Retina (tissue), 1 donor: ENCODE data around the gene TRAF4.
A peak's percentile ranks its signal among the peaks of the same experiment; 100 is the strongest.

ENCODE experiments used
- DNase-seq: peaks from one replicate; pipeline ENCODE4 v3.0.0-alpha.2; 2016

The TRAF4 gene, protein sequence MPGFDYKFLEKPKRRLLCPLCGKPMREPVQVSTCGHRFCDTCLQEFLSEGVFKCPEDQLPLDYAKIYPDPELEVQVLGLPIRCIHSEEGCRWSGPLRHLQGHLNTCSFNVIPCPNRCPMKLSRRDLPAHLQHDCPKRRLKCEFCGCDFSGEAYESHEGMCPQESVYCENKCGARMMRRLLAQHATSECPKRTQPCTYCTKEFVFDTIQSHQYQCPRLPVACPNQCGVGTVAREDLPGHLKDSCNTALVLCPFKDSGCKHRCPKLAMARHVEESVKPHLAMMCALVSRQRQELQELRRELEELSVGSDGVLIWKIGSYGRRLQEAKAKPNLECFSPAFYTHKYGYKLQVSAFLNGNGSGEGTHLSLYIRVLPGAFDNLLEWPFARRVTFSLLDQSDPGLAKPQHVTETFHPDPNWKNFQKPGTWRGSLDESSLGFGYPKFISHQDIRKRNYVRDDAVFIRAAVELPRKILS

DNA sequence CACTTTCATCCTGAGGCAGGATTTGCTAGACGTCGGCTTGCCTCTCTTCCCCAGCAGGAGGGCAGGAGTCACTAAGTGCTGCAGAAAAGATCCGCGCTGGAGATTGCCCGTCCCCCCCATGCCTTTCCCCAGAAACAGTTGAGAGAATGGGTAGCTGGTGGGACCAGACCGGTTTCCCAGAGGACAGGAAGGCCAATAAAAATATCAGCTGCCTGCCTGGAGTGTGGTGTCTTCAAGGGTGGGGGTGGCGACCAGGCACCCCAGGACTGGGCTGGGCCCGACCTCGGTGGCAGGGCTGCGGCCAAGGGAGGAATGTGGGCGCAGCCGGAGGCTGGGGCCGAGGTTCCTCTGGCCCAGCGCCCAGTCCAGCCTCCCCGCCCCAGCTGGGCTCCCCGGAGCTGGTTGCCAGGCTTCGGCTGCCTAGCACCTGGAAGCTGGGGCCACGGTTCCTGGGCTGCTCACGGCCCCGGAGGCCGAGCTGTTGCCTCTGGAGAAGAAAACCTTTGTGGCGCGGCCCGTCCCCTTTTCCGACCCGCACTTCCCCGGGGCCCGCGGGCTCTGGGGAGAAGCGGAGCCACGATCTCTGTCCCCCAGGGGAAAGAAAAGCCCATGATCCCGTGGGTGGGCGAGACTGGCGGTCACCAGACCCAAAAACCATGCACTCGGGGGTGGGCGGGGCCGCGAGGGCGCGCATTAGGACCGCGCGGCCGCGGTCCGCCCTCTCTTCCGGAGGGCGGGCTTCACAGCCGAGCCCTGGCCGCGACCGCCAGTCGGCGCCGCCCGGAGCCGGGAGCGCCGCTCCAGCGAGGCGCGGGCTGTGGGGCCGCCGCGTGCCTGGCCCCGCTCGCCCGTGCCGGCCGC is at the start of gene TRAF4:
TRAF4 (plus strand) TSS at position 769 of the 861 bp plus-strand sequence. CDS start 102 bp downstream, outside the sequence.
- peak; percentile 94 for DNase-seq

DNA sequence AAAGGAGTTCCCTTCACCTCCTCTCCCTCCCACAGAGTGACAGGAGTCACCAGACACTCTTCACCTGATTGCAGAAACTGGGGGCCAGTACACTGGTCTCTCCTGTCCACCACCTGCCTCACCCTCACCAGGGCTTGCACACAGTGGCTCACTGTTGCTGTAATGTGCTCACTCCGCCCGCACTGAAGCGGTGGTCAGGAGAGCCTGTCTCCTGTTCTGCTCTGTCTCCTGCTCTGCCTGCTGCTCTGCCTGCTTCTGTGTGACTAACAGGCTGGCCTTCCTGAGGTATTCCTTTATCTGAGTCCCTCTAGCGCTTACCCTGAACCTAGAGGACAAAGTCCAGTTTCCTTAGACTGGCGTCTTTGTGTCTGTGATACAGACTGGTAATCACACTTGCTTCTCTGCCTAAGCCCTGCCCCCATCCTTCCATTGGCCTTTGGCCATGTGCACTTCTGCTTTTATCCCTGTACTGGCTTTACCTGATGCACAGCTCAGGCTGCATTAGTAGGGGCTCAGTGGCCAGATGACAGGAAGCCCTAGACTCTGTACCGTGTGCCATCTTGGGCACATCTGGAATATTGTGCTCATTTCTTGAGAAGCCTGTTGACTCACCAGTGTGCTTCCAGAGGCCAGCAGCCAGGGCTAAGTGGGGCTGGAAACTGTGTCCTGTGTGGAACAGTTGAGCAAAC is 45.4 kb upstream of the TRAF4 start:
- no peak for DNase-seq

DNA sequence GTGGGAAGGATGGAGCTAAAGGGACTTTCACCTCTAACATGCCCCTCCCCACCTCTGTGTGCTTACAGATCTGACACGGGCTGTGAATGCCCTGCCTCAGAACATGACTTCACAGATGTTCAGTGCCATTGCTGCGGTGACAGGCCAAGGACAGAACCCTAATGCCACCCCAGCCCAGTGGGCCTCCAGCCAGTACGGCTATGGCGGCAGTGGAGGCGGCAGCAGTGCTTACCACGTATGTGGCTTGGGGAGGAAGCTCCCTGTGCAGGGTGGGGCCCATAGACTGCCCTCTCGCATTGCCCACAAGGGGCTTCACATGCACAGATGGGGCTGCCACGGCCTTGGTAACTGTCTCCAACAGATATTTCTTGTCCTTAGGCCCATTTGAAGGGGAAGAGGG is 43.5 kb upstream of the TRAF4 start:
- DNase-seq, result no peak

DNA sequence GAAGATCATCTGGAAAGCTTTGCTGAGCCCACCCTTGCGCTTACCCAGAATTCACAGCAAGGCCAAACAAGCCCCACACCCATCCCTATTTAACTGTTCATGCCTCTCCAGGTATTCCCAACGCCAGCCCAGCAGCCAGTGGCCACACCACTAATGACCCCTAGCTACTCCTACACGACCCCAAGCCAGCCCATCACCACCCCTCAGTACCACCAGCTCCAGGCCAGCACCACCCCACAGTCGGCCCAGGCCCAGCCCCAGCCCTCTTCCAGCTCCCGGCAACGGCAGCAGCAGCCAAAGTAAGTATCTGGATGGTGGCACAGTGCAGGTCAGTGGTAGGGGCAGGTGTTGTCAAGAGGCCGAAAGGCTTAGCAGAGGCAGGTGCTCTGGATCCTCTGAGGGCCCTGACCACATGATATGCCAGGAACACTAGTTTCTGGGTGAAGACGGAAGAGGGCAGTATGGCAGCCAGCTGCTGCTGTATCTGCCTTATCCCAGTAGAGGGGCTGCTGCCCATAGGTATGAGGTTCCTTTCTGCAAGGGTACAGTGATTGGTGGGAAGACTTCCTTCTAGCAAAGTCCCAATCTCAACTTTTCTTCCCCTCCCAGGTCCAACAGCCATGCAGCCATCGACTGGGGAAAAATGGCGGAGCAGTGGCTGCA is 42.9 kb upstream of the TRAF4 start:
- DNase-seq, result no peak

DNA sequence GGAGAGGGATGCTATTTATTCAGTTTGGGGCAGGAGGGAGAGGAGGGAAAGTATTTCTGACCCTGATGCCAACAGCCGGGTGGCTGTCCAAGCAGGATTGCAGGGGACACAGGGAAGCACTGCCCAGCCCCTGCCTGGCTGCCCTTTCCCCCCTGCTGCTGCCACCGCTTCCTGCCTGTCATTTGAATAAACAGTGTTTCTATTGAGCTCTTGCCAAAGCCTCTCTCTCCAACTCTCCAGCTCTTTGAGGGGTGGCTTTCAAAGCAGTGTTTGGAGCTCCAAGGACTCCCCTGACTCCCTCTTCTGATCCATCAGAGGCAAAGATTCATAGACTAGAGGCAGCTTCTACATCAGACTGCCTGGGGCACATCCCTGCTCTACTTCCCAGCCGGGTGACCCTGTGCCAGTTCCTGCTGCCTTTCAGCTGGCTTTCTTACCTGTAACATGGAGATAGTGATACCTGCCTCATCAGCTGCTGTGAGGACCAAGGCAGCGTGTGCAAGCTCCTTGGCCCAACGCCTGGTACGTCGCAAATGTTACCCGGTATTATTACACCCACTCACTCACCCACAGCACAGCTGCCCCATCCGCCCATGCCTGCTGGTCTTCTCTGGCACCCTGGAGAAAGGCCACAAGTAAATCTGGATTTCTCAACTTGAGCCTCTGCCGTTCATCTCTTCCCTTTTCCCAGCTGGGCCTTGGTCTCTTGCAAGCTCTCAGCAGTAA is 41.6 kb upstream of the TRAF4 start:
- no peak for DNase-seq

DNA sequence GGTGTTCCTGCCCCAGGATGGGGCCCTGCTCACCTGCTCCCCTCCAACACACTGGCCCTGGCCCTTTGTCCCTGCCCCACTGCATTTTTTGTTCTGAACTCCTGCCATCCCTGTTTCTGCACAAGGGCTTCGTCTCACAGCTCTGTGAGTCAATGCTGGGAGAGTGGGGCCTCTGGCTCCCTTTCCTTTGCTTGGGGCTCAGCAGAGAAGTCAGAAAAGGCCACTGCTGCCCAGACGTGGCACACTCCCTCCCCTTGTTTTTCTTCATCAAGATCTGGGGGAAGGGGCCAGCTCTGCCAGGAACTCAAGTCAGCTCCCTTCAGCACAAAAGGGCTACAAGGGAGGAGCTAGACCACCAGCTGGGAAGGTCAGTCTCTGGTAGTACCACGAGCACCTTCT is 41.1 kb upstream of the TRAF4 start:
- no peak for DNase-seq

DNA sequence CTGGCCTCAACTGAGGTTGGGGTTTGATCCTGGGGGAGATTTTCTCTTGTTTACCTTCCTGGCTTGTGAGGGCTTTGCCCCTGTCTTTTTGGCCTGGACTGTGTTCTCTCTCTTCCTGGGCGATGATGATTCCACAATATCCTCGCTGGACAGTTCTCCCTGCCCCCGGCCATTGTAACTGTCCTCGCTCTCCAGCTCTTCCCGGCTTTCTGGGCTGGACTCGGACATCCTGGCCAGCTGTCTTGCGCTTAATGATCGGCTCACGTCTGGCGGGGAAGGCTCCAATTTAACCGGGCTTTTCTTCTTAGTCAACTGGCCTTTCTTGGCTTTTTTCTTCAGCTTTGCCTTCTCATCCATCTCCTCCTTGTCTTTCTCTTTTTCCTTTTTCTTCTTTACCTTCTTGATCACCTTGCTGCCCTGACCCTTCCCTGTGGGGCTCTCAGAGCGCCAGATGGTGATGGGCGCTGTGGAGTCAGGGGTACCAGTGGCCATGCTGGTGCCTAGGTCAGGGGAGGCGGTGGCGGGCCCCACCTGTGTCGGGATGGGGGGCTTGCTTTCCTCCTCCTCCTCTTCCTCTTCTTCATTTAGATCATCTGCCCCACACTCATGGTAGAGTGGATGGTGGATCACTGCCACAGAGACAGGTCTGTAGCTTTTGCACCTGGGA is 40.1 kb upstream of the TRAF4 start:
- DNase-seq, result no peak

DNA sequence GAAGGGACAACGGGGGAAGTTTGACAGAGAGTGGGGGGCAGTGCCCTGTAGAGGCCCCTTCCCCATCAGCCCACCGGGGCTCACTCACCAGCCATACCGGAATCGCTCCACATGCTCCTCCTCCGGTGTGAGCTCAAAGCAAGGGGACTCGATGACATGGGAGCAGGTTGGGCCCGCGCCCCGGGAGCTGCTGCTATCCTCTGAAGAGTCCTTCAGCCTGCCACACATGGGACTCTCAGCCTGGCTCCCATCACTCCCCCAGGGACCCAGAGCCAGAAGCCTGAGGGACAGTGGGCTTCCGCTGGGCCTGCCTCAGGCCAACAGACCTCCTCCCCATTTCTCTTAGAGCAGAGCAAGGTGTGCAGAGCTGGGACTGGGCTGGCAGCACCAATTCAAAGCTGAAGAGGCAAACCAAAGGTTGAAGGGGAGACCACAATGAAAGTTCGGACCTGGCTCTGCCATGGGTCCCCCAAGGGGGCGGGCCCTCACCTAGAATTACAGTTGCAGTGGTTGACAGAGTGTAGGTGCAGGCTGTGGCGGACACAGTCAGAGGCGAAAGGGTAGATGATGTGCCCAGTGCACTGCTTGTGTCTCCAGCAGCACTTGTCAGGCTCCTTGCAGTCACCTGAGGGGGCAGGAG is 39.5 kb upstream of the TRAF4 start:
- no peak for DNase-seq

DNA sequence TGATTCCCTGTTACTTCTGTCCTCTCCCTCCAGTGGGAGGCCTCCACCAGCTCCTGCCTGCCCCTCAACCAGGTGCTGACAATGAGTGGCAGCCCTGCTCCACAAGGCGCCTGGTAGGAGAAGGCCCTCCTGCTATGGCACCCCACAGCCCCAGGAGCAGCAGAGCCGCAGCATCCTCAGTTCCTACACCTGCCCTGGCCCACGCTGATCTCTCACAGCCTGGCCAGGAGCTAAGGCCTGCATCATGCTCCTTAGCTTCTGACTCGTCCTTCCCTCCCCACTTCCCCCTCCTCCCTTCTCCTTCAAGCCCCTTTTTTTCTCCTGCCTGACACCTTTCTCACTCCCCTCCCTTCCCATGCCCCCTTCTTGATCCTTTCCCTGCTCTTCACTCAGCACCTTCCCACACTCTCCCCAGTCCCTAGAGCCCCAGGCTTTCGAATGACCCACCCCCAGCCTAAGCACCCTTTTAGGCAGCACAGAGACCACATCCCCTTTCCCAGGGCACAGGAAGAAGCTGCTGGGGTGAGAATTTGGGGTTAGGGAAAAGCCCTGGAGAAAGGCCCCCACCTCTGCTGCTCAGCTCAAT is 38.6 kb upstream of the TRAF4 start:
- DNase-seq, result no peak

DNA sequence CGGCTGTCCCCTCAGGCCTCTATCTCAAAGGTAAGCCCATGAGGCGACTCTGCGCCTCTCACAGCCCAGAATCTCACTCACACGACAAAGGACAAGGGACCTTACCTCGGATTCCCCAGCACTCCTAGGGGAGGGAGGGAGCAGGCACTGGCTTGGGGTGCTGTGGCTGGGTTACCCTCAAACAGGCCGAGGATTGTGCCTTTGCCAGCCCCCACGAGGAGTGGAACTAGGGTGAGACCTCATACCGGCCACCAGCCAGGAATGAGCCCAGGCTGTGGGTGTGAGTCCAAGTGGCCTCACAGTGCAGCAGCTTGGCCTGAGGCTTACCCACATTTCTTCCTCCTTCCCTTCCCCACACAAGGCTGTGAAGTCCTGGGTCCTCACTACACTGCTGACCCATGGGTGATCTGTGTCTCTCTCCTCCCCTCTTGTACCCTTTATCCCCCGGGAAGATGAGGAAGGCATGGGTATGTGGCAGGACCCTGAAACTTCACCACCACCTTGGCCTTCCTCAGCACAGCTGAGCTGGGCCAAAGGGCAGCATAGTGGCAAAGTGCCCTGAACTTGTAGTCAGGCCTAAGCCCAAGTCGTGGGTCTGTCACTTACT is 38.0 kb upstream of the TRAF4 start:
- DNase-seq, result no peak

DNA sequence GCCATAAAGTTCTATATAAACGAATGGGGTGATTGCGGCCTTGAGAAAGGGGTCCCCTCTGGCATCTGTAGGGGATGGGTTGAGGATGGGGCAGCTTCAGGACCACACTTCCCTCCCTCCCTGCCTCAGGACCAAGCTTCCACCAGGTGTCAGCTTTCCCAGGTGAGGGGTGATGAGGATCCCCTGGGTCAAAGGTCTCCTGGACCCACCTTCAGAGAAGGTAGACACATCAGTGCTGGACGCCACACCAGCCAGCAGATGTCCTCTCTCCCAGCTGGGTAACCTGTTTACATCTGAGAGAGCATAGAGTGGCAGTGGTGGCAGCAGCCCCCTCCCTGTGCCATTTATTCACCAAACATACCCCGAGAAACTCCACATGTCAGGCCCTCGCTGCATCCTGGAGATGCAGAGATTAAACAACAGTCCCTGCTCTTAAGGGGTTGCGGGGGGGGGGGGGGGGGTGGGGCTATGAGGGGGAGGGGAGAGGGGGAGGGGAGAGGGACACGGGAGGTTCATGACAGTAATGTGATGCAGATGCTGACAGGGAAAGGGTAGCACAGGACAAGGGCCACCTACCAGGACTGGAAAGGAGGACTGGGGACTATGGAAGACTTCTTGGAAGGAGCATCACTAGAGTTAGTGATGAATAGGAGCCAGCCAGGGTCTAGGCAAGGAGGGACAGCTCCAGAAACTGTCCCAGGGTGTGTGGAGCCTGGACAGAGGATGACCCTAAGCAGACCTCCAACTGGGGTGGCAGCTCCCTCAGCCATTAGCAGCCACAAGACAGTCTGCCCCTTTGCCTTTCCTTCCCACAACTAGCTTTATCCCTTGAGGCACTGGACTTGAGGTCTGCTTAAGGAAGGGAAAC is 37.1 kb upstream of the TRAF4 start:
- no peak for DNase-seq

DNA sequence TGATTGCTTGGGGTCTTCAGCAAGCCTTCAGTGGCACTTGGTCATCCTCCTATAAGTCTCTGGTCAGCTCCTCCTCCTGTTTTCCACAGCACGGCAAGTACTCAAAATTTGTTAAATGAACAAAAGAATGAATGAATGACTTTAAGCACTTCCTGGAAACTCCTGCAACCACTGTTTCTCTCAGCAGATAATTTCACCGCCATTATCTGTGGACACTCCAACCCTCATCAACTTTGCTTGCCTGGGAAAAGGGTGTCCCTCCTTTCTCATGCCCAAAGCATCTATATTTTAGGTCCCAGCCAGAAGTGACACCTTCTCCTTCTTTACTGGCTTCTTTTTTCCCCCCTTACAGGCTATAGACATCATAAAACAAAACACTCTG is 36.5 kb upstream of the TRAF4 start:
- no peak for DNase-seq

DNA sequence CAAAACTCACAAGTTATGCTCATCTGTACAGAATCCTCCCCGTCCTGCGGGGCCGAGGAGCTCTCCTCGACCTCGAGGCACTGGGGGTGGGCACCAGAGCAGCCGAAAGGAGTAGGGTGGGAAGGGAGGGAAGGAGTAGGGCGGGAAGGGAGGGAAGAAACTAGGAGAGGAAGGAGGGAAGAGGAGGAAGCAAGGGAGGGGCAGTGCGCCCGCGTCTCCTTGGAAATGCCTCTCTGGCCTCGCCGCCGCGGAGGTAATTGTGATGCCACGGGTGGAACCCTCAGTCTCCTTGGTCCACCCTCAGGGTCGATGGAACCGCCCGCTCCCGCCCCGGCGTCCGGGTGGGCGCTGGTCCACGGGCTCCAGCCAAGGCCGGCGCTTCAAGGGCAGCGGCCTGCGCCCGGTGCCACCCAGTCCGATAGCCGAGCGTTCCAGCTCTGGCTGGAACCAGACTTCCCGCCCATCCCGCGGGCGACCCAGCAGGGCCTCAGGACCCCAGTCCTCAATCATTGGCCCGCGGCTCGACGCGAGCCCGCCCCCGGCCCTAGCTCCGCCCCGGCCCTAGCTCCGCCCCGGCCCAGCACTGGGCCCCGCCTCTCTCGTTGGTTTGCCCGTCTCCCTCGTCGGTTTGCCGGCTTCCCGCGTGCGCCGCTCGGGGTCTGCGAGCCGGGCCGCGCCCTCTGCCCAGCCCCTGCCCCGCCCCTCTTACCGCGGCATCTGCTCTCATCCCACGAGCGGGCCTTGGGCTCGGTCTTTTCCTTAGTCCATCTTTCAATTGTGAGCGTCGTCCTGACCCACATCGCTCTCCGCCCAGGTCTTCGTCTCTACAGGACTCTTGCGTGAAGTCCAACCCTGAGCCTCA is 32.7 kb upstream of the TRAF4 start:
- DNase-seq, result peak; percentile 98

DNA sequence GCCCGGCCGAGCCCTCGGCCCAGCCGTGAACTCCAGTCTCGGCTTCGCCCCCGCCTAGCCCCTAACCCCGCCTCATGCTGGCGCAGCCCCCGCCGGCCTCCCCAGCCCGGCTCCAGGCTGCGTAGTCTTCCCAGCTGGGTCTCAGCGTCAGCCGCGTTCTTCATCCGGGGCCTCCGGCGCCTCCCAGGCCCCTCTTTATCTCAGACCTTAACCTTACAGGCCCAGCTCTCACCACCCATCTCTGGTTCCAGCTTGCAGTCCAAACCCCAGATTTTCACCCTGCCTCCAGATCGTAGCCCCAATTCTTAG is 32.1 kb upstream of the TRAF4 start, which contains the start of gene PROCA1:
PROCA1 (minus strand) TSS at position 166 of the 309 bp plus-strand sequence. CDS start 228 bp downstream, outside the sequence.
- DNase-seq, result no peak

DNA sequence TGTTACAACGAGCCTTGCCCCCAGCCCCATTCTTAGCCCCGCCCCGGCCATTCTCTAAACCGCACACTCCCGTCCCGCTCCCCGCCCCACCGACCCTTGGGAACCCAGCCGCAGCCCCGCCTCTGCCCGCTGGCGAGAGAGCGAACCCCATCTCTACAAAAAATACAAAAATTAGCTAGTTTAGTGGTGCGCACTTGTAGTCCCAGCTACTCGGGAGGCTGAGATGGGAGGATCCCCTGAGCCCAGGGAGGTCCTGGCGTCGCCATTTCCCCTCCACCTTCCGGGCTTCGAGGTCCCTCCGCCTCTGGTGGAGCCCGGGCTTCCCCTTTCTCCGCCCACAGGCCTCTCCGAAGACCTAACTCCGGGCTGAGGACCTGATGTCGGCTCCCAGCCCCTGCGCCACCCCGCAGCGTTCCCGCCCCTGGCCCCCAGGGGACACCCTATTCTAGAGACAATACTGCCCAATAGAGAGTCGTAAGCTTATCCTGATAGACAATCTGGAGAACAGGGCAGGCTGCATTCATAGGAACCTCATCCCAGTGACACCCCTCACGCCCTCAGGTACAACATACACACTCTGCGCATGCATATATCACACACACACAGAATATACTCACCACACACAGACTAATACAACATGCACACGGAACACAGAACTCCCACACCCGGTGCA is 31.6 kb upstream of the TRAF4 start:
- peak; percentile 69 for DNase-seq

DNA sequence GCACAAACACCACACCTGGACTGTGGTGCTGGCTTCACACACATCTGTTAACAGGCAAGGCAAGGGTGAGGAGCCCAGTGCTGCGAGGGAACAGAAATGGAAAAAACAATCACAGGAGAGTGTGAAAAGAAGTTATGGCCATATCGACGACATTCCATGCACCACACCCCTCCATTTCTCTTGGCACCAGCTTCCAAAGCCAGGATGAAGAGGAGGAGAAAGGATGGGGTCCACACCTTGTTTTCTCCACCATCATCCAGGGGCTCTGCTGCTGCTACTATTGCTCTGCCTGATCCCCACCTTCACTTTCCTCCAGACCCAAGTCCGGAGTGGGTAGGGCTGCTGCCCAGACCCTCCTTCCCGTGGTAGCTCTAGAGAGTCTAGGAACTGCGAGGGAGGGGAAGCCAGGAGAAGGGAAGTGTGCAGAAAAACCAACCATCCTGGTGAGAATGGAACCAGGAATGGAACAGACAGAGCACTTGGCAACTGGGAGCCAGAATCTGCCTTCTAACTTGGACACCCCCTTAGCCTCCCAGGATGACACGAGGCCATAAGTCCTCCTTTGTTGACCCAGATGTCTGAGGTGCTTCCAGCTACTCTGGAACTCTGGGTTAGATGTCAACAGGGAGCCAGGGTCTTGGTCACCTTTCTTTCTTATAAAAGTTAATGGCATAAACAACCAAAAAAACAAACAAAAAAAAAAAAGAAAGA is 31.0 kb upstream of the TRAF4 start:
- DNase-seq, result no peak

DNA sequence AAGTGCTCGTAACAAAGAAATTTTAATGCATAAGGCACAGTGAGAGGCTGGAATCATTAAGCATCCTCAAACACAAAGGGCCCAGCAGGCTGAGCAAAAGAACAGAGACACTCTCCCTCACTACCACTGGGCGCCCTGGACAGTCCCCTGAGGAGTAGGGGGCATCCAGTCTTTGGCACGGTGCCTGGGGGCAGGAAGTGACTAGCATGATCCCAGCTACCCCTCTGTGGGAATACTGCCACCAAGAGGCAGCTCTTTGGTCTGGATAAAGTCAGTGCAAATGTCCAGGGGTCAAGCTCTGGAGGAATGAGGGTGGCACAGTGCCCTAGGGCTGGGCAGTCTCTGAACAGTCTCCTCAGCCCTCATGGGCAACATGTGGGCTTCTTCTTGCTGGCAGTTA is 29.5 kb upstream of the TRAF4 start:
- DNase-seq, result no peak
